NK-92 treated with Interleukin-12 subunit alpha and Interleukin-12 subunit beta, amount 100 ng/mL, for 24 hours (cell line): Measurements from ENCODE around the gene LVRN.
A peak's percentile ranks its signal among the peaks of the same experiment; 100 is the strongest.

Source experiments
- DNase-seq: peaks from one replicate; lab custom pipeline; 2025; lab: John Stamatoyannopoulos, UW

Gene LVRN

DNA sequence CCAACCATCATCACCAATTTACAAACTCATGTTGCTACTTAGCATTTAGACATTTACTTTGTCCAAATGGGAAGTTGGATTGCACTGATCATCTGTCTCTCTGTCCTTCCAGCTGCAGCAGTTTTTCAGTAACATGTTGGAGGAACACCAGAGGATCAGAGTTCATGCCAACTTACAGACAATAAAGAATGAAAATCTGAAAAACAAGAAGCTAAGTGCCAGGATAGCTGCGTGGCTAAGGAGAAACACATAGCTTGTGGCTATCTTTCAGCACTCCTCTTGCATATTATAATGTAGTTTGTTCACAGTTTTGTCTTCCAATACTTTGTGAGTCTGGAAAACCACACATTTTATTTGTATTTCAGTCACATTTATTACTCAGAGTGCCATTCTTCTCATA, 63.6 kb downstream of the LVRN start:
- DNase-seq = no peak

DNA sequence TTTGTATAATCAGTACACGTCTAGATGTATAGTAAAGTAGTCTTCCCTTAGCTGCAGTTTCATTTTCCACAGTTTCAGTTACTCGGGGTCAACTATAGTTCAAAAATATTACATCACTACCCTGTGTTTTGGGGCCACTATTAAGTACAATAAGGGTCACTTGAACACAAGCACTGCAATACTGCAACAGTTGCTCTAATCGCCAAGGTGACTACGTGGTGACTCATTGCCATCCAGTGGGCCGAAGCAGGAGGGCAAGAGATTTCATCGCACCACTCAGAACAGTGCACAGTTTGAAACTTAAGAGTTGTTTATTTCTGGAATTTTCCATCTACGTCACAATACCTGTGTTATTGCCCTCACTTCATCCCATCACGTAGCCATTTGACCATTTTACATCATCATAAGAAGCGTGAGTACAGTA, 69.8 kb downstream of the LVRN start, which contains the start of gene ARL14EPL:
Gene ARL14EPL (plus strand): TSS at position 379 of the 424 bp plus-strand sequence. CDS start 18,994 bp downstream, outside the sequence.
- DNase-seq = peak; percentile 71

DNA sequence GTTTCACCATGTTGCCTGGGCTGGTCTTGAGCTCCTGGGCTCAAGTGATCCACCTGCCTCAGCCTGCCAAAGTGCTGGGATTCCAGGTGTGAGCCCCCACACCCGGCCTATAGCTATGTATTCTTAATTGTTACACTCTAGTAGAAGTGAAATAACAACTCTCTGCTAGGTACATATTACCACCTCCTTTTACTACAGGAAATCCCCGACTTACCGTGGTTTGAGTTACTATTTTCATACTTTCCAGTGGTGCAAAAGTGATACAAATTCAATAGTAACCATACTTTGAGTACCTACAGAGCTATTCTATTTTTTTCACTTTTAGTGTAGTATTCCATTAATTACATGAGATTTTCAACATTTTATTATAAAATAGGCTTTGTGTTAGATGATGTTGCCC, 70.7 kb downstream of the LVRN start:
- DNase-seq = no peak

DNA sequence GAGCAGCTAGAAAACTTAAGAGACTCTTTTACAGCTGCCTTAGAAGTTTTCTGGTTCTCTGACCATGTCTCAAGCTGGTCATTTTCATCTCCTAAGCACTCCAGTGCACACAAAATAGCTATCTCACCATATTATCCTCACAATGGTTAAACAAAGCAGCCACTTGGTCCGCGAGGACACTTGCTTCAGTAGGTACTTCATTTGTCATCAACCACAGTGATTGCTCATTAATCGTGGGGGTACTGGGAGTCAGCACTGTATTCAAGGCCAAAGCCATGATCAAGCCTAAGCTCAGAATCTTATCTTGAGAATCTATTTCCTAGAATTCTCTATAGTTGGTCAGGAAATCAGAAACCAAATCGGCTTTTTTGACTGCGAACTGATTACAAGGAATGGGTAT, 72.8 kb downstream of the LVRN start:
- DNase-seq = peak; percentile 33

DNA sequence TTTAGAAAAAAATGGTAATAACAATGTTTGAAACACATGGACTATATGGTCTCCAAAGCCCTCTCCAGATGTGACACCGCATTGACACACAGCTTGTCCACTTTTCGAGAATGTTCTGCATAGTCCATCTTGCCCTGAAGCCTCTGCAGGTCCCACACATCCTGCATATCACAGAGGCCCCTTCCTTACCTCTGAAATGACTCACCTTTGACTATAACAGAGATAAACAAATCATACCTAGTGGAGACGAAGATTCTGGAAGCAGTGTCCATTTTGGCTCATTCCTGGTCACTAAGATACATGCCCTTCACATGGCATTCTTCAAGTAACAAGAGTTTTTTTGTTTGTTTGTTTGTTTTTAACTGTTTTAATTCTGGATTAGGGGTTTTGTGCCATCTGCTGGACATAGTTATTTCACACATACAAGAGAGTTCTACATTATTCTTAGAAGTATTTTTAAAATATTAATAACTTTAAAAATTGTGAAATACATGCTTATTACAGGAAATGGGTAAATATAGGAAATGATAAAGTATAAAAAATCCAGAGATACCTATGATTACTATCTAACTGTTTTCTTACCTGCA, 75.1 kb downstream of the LVRN start:
- no peak for DNase-seq

DNA sequence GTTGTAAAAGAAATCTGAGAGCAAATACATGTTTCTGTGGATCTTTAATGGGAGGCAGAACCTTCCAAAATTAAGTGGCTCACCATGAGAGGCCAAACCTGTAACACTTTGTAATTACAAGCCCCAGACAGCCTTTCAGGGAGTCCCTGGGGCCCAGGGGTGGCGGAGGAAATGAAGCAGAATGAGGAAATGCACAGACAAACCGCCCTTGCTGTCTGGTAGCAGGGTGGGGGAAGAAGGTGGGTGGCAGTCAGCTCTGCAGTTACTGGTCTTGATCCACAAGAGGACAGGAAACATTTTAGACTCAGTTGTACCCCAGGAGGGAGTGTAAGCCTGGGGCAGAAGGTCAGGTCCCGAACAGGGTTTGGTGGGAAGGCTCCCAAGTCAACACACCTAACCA, 76.5 kb downstream of the LVRN start:
- peak; percentile 9 for DNase-seq

DNA sequence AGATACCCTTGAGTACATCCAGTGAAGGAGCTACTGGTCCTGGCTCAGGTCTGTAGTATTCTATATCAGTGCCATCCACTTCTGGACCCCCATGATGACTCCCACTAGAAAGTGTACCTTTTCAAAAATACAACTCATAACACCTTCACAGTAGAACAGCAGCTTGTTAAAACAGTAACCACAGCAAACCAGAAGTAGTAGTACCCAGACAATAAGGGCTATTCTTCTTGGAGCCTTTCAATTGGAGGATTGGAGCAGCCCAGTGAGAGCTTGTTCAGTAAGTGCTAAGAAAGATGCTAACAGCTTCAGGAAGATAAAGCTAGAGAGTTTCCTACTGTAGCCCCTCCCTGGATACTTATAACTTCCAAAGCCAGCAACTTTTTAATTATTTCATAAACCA, 80.1 kb downstream of the LVRN start:
- DNase-seq = no peak

DNA sequence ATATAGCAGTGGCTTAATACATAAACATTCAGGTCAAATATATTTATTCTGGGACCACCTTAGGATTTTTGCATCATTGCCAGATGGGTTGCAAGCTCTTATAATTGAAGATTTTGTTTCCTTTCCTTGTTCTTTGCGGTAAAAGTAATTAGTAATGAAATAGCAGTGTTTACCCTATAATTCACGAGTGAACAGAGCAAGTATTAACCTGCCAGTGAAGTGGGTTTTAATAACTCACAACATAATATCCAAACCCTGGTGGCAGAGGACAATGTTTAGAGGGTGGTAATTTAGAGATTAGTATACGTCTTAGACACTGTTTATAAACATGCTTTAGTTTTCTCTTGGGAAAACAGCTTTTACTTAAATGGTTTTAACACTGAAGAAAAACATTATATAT, 81.8 kb downstream of the LVRN start:
- DNase-seq = no peak

DNA sequence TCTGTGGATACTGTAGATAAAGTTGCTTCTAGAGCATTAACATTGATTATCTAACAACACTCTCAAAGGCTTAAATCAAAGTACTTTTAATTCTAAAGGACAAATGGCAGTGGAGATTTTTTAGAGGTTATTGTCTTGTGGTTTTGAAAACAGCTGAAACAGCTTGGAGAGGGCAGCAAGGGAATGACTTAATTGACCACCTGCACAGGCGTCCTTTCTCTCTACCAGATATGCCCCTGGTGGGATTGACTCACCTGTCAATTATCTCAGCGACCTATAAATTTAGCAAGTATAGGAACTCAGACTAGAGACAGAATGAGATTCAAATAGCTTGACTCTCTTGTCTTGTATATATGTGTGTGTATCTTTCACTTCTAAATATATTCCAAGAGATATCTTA, 83.5 kb downstream of the LVRN start:
- DNase-seq = no peak

DNA sequence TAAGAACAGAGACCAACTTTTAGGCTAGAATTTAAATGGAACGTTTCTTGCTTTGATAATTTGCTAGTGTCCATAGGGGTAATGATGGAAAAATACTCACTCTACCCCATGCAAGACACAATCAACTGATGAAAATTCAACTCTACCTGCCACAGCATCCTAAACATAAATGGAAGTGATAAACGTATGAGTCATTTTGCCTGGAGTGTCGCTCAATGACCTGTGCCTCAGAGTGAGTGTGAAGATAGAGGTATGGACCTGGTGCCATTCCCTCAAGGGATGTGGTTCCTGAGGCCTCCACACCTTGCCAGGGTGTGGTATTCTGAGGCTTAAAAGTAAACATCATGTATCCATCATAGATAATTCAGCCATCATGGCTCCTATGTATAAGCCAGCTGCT, 84.0 kb downstream of the LVRN start:
- DNase-seq = no peak

DNA sequence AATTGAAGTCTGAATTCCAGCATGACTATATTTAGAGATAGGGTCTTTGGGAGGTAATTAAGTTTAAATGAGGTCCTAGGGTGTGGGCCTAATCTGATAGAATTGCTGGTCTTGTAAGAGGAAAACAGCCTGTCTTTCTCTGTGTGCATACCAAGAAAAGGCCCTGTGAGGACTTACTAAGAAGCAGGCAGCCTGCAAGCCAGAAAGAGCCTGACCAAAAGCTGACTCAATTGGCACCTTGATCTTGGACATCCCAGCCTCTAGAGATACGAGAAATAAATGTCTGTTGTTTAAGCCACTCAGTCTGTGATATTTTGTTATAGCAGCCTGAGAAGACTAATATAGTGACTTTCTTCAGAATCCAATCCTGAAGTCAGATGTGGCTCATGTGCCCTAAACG, 84.5 kb downstream of the LVRN start:
- no peak for DNase-seq

DNA sequence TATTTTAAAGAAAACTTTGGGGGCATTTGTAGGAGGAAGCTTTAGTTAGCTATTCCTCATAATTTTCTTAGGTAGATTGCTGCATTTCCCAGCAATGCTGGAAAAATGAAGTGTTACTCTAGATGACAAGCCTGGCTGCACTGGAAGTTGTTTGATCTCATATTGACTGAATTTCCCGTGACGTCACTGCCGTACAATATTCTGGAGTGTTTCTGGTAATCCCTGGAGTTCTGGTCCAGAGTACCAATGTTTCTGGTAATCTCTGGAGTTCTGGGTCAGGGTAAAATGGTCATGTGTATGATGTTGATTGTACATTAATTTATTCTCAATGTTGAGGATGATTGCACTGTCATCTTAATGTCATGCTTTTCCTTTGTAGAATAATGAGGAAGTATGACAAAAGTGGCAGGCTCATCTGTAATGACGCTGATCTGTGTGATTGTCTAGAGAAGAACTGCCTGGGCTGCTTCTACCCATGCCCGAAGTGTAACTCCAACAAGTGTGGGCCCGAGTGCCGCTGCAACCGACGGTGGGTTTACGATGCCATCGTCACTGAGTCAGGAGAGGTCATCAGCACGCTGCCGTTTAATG, 96.2 kb downstream of the LVRN start:
- DNase-seq = no peak

DNA sequence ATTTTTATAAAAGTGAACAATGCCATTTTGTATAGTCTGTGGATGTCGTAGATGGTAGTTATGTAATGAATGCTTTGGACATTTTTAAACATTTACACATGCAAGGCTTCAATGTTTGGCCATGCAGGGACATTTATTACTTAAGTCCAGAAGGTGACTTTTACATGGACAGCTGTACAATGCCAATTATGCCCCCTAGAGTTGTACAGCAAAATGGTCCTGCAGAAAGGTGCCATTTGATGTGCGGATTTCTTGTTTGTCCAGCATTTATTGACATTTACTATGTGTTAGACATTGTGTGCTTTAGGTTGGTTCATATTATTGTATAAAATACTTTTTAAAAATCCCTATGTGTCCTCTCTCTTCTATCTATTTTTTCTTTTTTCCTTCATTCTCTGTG, 100.1 kb downstream of the LVRN start:
- no peak for DNase-seq

DNA sequence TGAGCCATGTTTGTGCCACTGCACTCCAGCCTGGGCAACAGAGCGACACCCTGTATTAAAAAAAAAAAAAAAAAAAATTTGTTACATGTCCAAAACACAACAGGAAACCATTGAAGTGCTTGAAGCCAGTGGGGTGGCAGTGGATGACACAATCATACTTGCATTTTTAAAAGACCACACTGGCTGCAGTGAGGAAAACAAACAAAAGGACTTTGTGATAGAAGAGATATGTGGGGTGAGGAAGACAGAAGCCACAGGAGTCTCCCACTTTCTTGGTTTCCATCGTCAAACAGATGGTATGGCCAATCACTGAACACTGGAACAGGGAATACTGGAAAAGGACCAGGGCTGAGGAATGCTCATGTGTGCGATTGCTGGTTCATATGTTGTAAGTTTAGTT, 101.7 kb downstream of the LVRN start:
- no peak for DNase-seq

DNA sequence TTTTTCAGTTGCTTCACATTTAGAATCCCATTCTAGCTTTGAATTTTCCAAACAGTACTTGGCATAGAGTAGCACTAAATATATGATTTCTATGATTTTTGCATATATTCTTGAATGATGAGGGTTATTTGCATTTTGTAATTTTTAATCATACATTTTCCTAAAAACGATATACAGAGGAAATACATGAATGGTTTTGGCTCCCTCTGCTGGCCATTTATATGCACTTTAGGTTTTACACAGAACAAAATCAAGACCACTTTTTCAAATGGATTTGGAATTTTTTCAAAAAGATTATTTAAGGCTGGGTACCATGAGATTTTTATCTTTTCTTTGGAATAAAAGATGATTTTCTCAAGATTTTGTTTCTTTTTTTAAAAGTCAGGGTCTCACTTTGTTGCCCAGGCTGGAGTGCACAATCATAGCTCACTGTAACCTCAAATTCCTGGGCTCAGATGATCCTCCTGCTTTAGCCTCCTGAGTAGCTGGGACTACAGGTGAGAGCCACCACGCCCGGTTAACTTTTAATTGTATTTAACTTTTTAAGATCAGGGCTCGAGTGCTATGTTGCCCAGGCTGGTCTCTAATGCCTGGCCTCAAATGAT, 105.9 kb downstream of the LVRN start:
- DNase-seq = peak; percentile 6

DNA sequence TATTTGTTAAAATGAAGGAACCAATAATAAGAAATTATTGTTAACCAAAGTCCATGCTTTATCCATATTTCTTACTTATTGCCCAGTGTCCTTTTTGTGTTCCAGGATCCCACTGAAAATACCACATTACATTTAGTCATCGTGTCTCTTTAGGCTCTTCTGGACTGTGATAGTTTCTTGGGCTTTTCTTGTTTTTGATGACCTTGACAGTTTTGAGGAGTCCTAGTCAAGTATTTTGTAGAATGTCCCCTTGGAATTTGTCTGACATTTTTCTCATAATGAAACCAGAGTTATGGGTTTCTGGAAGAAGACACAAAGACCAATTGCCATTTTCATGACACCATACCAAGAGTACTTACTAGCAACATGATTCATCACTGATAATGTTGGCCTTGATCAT, 108.9 kb downstream of the LVRN start:
- no peak for DNase-seq

DNA sequence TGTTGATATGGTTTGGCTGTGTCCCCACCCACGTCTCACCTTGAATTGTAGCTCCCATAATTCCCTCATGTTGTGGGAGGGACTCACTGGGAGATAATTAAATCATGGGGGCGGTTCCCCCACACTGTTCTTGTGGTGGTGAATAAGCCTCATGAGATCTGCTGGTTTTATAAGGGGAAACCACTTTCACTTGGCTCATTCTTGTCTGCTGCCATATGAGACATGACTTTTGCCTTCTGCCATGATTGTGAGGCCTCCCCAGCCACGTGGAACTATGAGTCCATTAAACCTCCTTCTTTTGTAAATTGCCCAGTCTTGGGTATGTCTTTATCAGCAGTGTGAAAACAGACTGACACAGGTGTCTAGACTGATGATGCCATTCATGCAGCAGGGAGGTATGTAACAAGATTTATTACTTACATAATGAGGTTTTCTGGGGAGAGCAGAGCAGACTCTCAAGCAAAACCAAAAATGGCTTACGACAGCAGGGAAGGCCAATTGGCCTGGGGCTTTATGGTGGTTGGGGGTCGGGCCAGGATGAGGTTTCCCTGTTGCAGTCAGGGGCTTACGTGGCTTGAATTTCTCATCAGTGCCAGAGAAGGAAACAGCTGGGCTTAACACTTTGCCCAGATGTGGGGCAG, 113.0 kb downstream of the LVRN start:
- no peak for DNase-seq

DNA sequence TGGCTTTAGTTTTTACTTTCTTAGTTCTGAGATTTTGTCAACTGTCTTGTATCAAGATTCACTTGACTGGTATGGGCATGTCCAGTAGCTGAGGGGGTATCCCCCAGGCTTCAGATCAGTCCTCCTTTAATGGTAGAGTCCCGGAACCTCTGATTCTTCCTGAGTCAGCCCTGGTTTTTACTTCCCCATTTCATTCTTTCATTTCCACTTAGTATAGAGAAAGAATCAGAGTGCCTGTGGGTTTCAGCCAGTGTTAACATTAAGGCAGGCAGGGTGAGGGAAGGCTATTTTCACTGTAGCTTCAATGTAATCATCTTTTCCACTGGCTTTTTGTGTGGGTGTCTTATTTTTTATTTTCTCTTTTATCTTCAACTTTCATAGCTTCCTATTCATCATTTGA, 114.2 kb downstream of the LVRN start:
- no peak for DNase-seq
